GM12801 (cell line): ENCODE results near the gene ZNF804B.

Source experiments
- TF ChIP-seq, protein P1 (sequence below): IDR thresholded peaks from one replicate; pipeline ENCODE4 v1.5.1; 2011; ENCODE audit warnings: control low read depth; ENCODE audit not compliant: insufficient read length; ENCODE audit errors: extremely low read depth

Gene ZNF804B

GRCh38 chr7:88759230-88760135, at the start of gene ZNF804B:
TSS of gene ZNF804B (plus strand) at chr7:88759700. CDS start at chr7:88759977, 277 bp downstream.
- TF ChIP-seq, protein P1, sequence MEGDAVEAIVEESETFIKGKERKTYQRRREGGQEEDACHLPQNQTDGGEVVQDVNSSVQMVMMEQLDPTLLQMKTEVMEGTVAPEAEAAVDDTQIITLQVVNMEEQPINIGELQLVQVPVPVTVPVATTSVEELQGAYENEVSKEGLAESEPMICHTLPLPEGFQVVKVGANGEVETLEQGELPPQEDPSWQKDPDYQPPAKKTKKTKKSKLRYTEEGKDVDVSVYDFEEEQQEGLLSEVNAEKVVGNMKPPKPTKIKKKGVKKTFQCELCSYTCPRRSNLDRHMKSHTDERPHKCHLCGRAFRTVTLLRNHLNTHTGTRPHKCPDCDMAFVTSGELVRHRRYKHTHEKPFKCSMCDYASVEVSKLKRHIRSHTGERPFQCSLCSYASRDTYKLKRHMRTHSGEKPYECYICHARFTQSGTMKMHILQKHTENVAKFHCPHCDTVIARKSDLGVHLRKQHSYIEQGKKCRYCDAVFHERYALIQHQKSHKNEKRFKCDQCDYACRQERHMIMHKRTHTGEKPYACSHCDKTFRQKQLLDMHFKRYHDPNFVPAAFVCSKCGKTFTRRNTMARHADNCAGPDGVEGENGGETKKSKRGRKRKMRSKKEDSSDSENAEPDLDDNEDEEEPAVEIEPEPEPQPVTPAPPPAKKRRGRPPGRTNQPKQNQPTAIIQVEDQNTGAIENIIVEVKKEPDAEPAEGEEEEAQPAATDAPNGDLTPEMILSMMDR = no peak

DNA sequence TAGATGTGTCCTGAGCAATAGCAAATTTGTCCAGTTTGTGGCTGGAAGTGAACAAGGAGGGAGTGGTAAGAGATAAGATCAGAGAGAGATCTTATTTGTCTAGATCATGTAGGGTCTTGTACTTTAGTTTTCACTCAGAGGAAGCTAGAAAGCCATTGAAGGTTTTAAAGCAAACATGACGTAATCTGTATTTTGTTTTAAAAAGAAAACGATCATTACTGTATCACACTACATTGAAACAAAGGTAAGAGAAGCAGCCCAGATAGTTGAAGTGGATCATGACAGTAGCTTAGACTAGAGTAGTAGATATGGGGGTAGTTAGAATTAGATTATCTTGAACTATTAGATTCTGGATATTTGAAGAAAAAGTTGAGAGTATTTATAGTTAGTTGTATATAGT, 23.6 kb upstream of the ZNF804B start:
- TF ChIP-seq, protein P1 = no peak

DNA sequence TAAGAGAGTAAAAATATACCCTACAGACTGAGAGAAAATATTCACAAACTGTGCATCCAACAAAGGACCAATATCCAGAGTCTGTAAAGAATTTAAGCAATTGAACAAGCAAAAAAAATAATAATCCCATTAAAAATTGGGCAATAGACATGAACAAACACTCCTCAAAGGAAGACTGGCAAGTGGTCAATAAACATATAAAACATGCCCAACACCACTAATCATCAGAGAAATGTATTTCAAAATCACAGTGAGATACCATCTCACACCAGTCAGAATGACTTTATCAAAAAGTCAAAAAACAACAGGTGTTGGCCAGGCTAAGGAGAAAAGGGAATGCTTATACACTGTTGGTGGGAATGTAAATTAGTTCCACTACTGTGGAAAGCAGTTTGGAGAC, 21.9 kb upstream of the ZNF804B start:
- TF ChIP-seq, protein P1 = no peak

GRCh38 chr7:88746126-88746525, 13.4 kb upstream of the ZNF804B start:
- TF ChIP-seq, protein P1 = no peak

DNA sequence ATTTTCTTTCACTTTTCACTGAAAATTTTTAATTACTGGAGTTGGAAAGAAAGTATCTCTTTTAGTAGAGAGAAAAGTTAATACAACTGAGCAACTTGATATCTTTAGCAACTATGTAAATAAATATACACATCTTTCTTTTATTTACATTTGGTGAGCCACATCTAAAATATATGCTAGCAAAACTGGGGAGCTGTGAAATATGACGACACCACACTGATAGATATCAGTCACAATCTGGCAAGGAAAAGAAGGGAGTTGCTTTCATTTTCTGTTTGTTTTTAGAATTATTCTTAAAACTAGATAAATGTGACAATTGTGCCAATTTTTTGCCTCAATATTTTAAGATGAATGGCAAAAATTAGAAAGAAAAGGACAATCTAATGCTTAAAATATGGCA, 2.7 kb upstream of the ZNF804B start:
- TF ChIP-seq, protein P1 = no peak

DNA sequence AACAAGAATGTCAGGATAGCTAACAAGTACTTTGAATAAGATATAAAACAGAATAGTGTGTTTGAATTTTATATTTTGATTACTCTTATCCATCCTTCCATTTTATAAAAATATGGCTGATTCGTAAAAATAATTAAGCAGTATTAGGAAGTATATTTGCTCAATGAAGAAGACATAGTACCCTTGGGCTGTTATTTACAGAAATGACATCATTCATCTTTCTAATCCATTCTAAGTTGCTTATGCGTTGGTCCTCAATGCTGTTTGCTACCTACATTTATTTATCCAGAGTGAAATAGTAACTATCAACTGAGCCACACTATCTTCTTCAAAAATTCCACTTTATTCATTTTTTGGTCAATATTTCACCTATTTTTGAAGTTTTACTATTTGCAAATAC, 2.1 kb upstream of the ZNF804B start:
- TF ChIP-seq, protein P1 = no peak

GRCh38 chr7:88758381-88759229, 895 bp upstream of the ZNF804B start:
- TF ChIP-seq, protein P1 = no peak
